HL-60/S4 treated with phorbol 12-myristate 13-acetate at 8.2 ng/mL for 4 days and 3 days (cell line): Measurements from ENCODE around the gene TMEM117.
"Not testable (repeated sequence)": the region's sequence is repeated elsewhere in the genome, so short reads cannot be mapped to it uniquely, and the experiment has no call there.

Experiments used
- in situ Hi-C: fragments of 300-500 bp; cut with MboI; formaldehyde crosslinking; loops from 2 replicates; pipeline ENCODE4 v1.15.0; 2022; ENCODE audit warnings: low sequenced_read_pairs

The TMEM117 gene

DNA sequence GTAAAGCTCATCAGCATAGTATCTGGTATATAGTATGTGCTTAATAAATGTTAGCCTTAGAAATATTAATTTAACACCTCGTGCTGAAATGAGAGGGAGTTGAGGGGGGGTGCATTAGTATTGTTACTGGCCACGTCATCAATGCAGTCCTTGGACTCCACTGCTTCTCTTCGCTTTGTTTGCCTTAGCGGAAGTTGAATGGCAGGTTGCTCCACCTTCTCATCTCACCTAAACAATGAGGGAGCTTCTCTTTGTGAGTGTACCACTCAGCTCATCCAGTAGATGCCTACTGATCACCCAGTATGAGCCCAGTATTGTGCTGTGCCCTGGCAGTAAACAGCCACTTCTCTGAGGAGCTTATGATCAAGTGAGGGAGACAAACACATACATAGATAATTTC lies 4.5 kb downstream of the TMEM117 start:
- in situ Hi-C loops: no loop called here

DNA sequence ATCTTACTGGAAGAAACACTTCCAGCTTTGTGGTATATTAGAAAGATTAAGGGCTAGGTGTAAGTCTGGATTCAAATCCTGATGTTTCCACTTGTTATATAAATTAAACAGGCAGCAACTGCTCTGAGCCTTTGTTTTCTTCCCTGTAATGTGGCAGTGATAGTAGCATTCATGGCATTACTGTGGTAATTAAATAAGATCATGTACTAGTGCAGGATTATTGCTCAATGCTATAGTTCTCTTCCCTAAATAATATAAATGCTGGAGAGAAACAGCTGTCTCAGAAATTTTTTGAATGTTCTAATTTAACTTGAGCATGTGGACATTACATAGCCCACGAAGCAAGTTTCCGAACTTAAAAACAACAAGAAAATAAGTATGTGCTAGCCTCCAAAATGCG lies 5.4 kb downstream of the TMEM117 start:
- in situ Hi-C loops: no loop called here

DNA sequence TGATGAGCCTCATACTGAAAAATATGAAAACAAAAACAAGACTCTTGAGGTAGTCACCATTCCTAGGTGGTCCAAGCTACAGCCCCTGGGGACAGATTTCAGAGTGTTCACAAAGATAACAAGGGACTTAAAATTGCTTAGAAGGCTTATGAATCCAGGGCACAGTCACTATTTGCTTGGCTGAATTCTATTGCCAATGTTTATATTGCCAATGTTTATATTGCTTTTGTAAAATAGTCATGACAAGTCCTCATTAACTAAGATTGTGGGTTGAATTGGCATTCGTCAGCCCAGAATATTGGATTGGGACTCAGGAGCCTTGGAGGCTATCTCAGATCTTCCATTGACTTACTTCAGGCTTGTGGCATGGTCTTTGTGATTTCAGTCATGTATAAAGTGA lies 6.4 kb downstream of the TMEM117 start:
- in situ Hi-C loops: no loop called here

DNA sequence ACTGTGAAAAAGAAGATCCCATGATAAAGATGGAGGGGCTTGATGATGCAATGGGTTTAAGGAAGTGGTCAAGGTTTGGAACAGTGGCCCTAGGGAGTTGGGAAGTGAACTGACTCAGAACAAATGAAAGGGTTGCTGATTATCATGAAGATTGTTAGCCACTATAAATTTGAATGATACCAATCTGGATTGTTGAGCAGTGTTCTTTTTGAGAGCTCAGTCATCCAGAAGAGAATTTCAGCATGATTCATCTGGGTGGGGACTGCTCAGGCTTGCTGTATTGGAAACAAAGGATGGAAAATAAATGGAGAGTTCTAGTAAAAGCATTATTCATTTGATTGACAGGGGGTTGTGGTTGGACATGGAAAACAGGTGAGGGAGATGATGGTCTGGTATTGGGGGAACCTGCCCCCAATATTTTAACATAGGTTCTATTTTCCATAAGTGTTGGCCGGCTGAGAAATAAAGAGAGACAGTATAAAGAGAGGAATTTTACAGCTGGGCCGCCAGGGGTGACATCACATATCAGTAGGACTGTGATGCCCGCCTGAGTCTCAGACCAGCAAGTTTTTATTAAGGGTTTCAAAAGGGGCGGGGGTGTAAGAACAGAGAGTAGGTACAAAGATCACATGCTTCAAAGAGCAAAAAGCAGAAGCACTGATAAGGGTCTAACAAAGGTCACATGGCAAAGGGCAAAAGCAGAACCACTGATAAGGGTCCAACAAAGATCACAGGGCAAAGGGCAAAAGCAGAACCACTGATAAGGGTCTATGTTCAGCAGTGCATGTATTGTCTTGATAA lies 11.7 kb downstream of the TMEM117 start:
- in situ Hi-C loops: not testable (repeated sequence)

DNA sequence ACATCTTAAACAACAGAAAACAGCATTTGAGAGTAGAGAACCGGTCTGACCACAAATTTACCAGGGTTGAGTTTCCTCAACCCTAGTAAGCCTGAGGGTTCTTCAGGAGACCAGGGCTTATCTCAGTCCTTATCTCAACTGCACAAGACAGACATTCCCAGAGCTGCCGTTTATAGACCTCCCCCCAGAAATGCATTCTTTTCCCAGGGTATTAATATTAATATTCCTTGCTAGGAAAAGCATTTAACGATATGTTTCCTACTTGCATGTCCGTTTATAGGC lies 12.3 kb downstream of the TMEM117 start:
- in situ Hi-C loops: no loop called here

DNA sequence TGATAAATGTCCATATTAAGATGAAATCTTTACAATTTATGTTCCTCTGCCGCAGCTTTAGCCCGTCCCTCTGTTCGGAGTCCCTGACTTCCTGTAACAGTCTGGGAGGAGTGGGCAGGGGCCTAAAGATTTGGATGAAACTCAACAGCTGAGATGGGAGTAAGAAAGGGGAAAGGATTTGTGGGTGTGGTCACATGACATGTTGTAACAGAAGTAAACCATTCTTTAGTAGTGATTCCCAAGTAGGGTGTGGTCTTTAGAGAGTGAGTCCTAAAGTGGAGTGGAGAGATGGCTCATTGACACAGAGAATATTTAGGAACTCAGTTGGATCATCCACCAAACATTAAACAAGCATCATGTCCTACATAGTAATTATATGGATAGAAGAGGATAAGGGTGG lies 12.9 kb downstream of the TMEM117 start:
- in situ Hi-C loops: no loop called here

DNA sequence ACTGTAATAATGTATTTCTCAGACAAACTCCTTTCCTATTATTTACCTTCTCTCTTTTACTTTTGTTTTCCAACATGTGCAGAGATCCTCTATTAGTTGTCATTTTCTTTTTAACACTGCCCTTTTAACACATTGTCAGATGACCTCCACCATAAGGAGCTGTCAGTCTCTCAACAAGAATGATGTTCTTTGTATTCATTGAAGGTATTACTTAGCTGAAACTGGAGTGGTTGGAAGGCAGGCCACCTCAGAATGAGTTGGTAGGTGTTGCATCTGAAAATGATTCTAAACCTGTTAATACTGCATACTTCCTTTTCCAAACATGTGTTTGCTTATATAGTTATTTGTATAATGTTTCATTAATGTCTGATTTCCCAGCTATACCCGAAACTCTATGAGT lies 16.9 kb downstream of the TMEM117 start:
- in situ Hi-C loops: no loop called here

DNA sequence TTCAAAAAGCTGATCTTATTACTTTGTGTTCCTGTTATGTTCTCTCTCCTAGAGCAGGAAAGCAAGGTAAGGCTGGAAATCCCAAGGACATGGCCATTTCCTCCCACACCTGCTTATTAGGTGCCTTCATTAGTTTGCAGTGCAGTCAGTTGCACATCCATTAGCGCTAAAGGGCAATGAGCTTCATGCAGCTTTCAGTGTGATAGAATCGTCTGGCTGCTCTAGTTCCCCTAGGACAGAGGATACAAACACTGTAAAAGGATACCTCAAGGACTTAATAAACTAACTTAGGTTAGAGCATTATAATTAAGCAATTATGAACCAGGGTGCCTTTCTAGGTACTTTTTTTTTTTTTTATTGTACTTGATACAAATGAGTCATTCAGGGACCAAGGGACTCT lies 21.1 kb downstream of the TMEM117 start:
- in situ Hi-C loops: no loop called here

DNA sequence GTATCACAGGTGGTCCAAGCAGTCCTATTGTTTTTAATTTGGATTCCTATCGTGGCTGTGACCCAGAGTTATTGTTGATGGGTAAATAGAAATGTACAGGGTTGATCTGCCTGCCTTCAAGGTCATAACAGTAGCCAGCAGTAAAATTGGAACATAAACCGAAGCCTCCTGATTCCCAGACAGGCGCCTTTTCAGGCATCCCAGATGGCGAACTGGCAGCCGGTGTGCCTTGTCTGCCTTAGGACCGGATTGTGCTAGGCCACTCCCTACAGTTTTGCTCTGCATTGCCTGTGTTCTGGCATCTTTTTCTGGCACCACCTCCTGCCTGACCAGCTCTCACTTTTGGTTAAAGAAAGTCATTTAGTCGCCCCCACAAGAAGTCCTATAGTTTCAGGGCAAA lies 22.2 kb downstream of the TMEM117 start:
- in situ Hi-C loops: no loop called here

DNA sequence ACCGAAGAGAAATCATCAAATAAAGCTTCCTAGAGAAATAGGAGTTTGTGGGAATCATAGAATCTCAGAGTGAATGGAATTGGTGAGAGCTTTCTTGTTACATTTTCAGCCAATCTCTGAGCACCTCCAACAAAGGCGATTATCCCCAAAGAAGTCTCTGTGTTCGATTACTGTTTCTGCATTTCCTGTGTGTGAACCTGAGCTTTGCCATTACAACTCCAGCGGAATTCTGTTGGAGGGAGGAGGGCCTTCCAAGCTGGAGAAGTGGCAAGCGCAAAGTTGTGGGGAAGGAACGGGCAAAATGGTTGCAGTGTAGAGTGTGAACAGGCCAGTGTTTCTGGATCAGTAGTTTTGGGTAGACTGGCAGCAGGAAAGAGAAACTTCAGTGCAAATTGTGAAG lies 23.1 kb downstream of the TMEM117 start:
- in situ Hi-C loops: no loop called here

DNA sequence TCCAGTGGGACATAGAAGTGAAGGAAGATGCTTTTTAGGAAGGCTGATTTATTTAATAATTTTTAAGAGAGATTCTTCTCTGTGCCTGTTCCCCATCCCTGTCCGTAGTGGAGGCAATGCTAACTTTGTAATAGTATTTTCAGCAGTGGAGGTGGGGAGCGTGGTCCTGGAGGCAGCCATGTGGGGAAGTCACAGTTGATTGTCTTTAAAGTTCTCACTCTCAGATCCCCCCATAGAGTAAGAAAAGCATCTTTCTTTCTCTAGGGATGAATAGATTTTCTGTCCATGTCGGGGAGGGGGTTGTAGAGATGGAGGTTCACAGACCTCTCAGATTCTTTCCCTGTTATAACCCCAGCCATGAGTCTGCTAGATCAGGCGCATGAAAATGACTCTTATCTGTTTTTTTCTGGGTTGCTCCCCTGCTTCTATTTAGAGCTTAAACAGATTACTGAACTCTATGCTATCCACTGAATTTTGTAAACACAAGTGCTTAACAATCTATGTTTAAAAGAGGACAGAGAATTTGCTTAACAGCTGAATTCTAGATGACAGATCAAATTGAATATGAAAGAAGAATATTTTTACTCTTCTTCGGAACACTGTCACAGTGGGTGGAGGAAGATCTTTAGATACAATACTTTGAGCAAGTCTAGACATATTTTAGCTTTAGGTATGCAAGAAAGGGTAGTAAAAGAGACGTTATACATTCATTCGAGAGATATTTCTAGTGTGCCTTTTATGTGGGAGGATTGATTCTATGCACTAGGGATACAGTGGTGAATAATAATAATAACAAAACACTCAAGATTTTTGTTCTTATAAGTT lies 25.3 kb downstream of the TMEM117 start:
- in situ Hi-C loops: no loop called here

DNA sequence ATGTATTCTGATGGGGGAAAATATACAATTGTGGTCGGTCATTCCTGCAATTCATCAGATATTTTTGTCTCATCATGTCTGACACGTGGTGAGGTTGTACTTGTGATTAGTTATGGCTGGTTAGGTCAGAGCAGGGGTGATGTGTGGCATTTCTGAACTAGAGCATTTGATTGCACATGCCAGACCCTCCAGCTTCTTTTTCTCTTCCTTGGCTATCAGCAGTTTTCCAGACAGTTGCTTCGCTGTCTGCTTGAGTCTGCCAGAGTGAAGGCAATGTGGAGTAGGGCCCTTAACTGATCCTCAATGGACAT lies 25.9 kb downstream of the TMEM117 start:
- in situ Hi-C loops: no loop called here

DNA sequence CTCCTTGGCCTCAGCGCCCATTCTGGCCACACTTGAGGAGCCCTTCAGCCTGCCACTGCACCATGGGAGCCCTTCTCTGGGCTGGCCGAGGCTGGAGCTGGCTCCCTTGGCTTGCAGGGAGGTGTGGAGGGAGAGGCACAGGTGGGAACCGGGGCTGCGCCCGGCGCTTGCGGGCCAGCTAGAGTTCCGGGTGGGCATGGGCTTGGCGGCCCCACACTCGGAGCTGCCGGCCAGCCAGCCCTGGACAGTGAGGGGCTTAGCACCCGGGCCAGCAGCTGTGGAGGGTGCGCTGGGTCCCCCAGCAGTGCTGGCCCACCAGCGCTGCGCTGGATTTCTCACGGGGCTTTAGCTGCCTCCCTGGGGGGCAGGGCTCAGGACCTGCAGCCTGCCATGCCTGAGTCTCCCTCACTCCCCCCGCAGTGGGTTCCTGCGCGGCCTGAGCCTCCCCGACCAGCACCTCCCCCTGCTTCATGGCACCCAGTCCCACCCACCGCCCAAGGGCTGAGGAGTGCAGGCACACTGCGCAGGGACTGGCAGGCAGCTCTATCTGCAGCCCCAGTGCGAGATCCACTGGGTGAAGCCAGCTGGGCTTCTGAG lies 28.0 kb downstream of the TMEM117 start:
- in situ Hi-C loops: no loop called here

DNA sequence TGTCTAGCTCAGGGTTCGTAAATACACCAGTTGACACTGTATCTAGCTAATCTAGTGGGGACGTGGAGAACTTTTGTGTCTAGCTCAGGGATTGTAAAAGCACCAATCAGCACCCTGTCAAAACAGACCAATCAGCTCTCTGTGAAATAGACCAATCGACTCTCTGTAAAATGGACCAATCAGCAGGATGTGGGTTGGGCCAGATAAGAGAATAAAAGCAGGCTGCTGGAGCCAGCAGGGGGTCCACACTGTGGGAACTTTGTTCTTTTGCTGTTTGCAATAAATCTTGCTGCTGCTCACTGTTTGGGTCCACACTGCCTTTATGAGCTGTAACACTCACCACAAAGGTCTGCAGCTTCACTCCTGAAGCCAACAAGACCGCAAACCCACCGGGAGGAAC lies 28.7 kb downstream of the TMEM117 start:
- in situ Hi-C loops: not testable (repeated sequence)

DNA sequence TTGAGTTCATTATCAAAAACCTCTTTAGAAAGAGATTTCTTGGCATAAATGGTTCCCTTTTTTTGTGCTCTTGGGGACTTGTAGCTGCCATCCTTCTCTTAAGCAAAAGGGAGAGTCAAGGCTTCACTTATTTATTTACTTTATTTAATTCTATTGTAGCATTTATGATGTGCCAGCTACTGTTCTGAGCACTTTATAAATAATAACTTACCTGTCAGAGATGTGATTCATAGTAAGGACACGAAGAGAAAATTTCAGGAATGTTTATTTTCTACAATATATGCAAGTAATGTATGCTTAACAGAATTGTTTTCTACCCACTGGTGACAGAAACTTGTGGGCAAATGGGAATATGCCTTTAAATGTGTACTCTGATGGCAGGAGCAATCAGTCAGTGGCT lies 33.3 kb downstream of the TMEM117 start:
- in situ Hi-C loops: no loop called here

DNA sequence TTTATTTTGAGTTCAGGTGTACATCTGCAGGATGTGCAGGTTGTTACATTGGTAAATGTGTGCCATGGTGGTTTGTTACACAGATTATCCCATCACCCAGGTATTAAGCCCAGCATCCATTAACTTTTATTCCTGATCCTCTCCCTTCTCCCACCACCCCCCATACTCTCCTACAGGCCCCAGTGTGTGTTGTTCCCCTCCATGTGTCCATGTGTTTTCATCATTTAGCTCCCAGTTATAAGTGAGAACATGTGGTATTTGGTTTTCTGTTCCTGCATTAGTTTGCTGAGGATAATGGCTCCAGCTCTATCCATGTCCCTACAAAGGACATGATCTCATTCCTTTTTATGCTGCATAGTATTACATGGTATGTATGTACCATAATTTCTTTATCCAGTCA lies 33.9 kb downstream of the TMEM117 start:
- in situ Hi-C loops: not testable (repeated sequence)

DNA sequence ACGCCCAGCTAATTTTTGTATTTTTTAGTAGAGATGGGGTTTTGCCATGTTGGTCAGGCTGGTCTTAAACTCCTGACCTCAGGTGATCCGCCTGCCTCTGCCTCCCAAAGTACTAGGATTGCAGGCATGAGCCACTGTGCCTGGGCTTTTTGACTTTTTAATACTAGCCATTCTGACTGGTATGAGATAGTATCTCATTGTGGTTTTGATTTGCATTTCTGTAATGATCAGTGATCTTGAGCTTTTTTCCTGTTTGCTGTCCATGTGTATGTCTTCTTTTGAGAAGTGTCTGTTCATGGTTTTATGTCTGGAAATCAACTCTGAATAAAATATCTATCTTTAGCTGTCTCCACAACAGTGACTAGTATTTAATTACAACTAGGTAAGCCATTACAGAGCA lies 35.4 kb downstream of the TMEM117 start:
- in situ Hi-C loops: not testable (repeated sequence)

DNA sequence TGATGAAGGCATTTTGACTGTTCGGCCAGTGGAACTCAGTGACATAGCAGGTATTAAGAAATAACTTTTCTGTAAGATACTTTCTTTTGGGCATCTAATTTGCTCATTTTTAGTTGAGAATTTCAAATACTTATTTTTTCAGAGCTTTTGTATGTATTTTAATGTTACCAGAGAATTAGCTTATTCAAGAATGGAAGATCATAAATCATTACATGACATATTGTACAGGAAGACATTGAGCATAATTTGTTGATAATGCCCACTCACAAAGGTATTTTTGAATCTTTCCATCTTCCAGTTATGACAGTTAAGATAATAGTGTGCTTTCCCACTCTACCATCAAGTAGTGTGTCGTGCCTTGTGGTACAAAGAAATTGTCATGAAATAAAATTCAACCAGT lies 36.5 kb downstream of the TMEM117 start:
- in situ Hi-C loops: no loop called here

DNA sequence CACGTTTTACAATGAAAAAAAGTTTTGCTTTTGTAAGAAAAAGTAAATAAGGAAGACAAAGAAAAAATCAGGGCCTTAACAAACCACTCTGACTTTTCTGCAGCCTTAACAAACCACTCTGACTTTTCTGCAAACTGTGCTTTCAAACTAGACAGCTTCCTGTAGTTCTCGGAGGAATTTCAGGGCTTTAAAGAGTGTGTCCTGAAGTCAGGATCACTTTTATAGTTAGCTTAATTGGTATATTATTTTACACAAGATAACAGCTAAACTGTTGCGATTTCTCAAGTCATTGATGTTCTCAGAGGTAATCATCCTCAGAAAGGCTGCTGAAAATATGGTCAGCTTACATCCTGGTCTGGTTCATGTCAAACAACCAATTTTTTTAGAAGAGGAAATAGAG lies 42.2 kb downstream of the TMEM117 start:
- in situ Hi-C loops: no loop called here

DNA sequence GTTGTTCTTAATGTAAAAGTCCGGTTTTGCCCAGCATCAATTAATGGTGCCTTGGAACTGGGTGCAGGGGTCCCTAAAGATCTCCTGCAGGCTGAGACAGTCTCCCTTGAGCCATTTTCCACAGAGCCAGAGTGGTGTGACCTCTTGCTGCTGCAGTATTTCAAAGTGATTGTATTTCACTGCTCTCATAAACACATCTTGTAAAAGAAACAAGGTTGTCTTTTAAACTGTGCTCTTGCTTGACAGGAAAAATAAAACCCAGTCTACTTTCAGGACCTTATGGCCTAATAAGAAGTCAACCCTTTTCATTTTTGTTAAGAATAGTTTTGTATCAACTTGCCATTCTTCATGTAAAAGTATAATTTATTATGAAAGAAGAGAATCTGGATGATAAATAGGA lies 44.7 kb downstream of the TMEM117 start:
- in situ Hi-C loops: no loop called here

DNA sequence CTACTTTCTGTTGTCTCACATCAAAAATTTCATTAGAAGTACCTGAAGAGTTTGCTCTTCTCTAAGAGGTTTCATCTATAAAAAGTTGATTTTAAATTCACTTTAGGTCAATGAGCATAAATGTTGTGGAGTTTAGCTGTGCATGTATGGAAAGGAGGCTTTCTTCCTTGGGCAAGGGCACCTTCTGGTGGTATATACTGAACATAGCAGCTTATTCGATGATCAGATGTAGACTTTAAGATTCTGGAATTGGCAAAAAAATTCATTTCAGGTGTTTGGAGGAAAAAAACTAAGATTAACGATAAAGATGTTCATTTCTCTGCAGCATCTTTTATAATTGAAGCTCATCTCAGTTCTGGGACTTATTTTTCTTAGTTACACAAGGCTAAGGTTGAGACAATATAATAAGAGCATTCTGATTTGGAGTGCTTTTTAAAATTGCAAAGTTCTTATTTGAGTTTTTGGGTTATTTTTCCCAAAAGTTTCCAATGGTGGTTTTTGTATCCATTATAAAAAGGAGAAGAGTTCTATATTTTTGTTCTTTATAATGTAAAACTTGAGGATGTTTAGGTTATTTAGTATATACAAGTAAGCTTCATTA lies 46.8 kb downstream of the TMEM117 start:
- in situ Hi-C loops: no loop called here

DNA sequence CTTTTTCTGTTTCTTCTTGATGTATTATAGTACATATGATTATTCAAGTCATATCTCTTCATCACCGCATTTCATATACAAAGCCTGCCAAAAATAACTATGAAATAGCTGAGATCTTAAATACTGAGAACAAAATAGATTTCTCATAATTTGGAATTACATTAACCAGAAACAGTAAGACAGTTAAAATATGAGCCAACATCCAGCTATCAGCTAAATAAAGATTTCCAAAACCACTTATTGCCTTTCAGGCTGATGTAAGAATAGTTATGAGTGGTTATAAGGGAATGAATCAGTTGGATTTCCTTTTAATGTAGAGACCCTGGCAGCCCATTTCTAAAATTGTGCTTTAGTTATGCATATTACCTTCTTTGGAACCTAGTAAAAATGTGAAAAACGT lies 47.4 kb downstream of the TMEM117 start:
- in situ Hi-C loops: no loop called here
